RWPE1 (cell line): ENCODE results near the gene ARSG.
"Not testable (repeated sequence)": the region's sequence is repeated elsewhere in the genome, so short reads cannot be mapped to it uniquely, and the experiment has no call there.

ENCODE experiments used
- CTCF ChIA-PET: fragments of 350-600 bp; sonication (Branson Sonifier 250); formaldehyde crosslinking; extraction: SDS; loops from one replicate; lab custom pipeline; 2021; lab: Yijun Ruan, JAX
- POLR2A ChIA-PET: fragments of 400-600 bp; formaldehyde crosslinking; extraction: SDS; loops from one replicate; lab custom pipeline; 2020; ENCODE audit warnings: antibody characterized with exemption; ENCODE audit not compliant: low non-redundant PET; lab: Yijun Ruan, JAX
- DNase-seq: peaks from one replicate; pipeline ENCODE4 v3.0.0; 2012; ENCODE audit warnings: low spot score
- H3K27ac ChIP-seq: fragments of 450-650 bp; 2 replicates; pipeline ENCODE4 v1.5.1; 2017
- TF ChIP-seq, protein P1 (sequence below): fragments of 450-650 bp; conservative IDR thresholded peaks from 2 replicates; pipeline ENCODE4 v1.5.1; 2017; ENCODE audit warnings: low read depth, mild to moderate bottlenecking

Gene ARSG

DNA sequence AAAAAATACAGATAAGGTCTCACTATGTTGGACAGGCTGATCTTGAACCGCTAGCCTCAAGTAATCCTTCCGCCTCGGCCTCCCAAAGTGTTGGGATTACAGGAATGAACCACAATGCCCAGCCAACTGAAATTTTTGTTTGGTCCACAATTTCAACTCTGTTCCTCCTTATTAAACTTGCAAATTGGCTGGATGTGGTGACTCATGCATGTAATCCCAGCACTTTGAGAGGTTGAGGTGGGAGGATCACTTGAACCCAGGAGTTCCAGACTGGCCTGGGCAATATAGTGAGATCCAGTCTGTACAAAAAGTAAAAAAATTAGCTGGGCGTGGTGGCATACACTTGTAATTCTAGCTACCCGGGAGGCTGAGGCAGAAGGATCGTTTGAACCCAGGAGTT, 13.4 kb downstream of the ARSG start:
- ChIA-PET CTCF (no interaction called here), POLR2A (no interaction called here)
- H3K27ac ChIP-seq = no peak overlapping the region
- TF ChIP-seq, protein P1, sequence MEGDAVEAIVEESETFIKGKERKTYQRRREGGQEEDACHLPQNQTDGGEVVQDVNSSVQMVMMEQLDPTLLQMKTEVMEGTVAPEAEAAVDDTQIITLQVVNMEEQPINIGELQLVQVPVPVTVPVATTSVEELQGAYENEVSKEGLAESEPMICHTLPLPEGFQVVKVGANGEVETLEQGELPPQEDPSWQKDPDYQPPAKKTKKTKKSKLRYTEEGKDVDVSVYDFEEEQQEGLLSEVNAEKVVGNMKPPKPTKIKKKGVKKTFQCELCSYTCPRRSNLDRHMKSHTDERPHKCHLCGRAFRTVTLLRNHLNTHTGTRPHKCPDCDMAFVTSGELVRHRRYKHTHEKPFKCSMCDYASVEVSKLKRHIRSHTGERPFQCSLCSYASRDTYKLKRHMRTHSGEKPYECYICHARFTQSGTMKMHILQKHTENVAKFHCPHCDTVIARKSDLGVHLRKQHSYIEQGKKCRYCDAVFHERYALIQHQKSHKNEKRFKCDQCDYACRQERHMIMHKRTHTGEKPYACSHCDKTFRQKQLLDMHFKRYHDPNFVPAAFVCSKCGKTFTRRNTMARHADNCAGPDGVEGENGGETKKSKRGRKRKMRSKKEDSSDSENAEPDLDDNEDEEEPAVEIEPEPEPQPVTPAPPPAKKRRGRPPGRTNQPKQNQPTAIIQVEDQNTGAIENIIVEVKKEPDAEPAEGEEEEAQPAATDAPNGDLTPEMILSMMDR = no peak
- no peak for DNase-seq

GRCh38 chr17:68305142-68305541, 13.8 kb downstream of the ARSG start:
- ChIA-PET CTCF (no interaction called here), POLR2A (no interaction called here)
- DNase-seq = no peak
- TF ChIP-seq, protein P1 = no peak
- no peak overlapping the region for H3K27ac ChIP-seq

DNA sequence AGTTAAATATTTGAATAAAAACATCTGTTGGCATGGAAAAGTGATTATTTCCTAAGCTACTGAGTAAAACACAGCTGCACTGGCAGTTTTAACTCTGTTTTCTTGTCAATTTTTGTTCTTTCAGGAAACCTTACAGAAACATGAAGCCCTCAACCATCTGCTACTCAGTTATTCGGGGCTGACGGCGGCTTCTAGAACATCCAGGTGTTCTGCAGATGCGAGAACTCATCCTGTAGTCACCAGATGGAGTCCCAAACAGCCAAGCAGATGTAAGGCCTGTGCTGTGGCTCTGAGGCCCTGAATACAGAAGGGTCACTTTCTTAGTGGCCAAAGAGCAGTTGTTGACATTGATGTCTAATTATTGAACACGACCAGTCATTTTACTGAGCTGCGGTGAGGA, 15.5 kb downstream of the ARSG start:
- POLR2A ChIA-PET = no interaction called here
- TF ChIP-seq, protein P1 = no peak

GRCh38 chr17:68307443-68307842, 16.1 kb downstream of the ARSG start:
- ChIA-PET POLR2A (no interaction called here), CTCF (no interaction called here)
- DNase-seq = no peak
- no peak overlapping the region for H3K27ac ChIP-seq
- TF ChIP-seq, protein P1 = no peak

More for the DNA sequence above, 15.5 kb downstream of the ARSG start:
- no peak overlapping the region for H3K27ac ChIP-seq
- CTCF ChIA-PET = interaction anchor here (0.5 kb wide), 1 partner anchor 130 kb away, joined by 4 read pairs; no protein-coding TSS in a partner anchor
- DNase-seq = no peak

GRCh38 chr17:68308486-68308885, 17.2 kb downstream of the ARSG start:
- CTCF ChIA-PET, H3K27ac ChIP-seq, POLR2A ChIA-PET: not testable (repeated sequence)

DNA sequence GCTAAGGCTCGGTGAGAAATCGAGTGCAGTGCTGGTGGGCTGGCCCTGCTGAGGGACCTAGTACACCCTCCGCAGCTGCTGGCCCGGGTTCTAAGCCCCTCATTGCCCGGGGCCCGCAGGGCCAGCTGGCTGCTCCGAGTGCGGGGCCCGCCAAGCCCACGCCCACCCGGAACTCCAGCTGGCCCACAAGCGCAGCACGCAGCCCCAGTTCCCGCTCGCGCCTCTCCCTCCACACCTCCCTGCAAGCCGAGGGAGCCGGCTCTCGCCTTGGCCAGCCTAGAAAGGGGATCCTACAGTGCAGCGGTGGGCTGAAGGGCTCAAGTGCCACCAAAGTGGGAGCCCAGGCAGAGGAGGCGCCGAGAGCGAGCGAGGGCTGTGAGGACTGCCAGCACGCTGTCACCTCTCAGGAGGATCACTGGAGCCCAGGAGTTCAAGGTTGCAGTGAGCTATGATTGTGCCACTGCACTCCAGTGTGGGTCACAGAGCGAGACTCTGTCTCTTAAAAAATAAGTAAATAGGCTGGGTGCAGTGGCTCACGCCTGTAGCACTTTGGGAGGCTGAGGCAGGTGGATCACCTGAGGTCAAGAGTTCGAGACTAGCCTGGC, 17.9 kb downstream of the ARSG start:
- H3K27ac ChIP-seq, POLR2A ChIA-PET, CTCF ChIA-PET: not testable (repeated sequence)

More at GRCh38 chr17:68308486-68308885, 17.2 kb downstream of the ARSG start:
- DNase-seq = not testable (repeated sequence)

DNA sequence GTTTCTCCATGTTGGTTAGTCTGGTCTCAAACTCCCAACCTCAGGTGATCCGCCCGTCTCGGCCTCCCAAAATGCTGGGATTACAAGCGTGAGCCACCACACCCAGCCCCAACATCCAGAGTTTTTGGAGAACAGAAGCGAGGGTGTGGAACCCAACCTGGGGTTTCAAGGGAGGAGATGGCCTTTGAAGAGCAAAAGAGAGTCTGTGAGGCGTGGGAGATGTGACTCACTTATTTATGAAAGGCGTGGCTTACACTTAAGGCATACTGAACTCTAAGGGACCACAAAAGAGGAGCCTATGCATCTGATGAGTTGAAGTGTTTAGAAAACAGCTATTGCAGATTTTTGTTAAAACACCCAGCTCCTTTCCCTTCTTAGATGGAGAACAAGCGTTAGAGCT, 18.9 kb downstream of the ARSG start:
- no peak for DNase-seq
- H3K27ac ChIP-seq = no peak overlapping the region
- CTCF ChIA-PET = no interaction called here
- TF ChIP-seq, protein P1 = no peak
- POLR2A ChIA-PET = no interaction called here

More for the DNA sequence above, 17.9 kb downstream of the ARSG start:
- not testable (repeated sequence) for DNase-seq
